LHCN-M2 (cell line): Measurements from ENCODE around the gene SULT2A1. TPM values are rescaled to one million over a fixed set of nuclear protein-coding genes. Genes with fewer than 3 reads are reported as not detected.
"Not testable (repeated sequence)": the region's sequence is repeated elsewhere in the genome, so short reads cannot be mapped to it uniquely, and the experiment has no call there.

Experiments used
- DNase-seq: peaks from one replicate; pipeline ENCODE4 v3.0.0-alpha.2; 2012; ENCODE audit warnings: low read depth
- polyA plus RNA-seq: library from polyadenylated mRNA; unstranded; fragments of >200 nt; gene quantifications from one replicate; pipeline ENCODE4 v1.2.1, GENCODE V29; 2012; ENCODE audit warnings: missing spikeins
- total RNA-seq: library from RNA; depleted of rRNA; stranded (reverse); fragments of >200 nt; gene quantifications from 2 replicates; pipeline ENCODE4 v1.2.3, GENCODE V29; 2014; rRNA removed

Gene SULT2A1, protein sequence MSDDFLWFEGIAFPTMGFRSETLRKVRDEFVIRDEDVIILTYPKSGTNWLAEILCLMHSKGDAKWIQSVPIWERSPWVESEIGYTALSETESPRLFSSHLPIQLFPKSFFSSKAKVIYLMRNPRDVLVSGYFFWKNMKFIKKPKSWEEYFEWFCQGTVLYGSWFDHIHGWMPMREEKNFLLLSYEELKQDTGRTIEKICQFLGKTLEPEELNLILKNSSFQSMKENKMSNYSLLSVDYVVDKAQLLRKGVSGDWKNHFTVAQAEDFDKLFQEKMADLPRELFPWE
- not detected in 2 replicates for total RNA-seq
- not detected for polyA plus RNA-seq

DNA sequence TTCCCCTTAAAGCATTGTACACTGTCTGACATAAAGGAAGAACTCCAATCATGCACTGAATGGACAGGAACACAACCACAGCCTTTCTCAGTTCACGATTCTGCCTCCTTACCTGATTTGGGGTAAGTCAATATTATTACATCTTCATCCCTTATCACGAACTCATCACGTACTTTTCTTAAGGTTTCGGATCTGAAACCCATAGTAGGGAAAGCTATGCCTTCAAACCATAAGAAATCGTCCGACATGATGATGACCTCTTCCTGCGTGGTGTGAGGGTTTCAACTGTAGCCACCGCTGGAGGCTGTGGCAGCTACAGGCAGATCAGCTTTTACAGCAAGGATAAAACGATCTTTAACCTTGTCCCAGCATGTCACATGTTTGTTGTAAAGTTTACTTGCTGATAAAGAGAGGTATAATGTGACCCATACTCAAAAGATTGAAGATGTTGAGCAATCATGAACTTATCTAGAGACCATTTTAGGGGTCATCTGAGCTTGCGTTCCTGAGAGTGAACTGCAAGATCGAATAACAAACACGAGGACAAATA is at the start of gene SULT2A1:
Gene SULT2A1, minus strand, starts transcription at position 306 of the 550 bp plus-strand sequence. Its CDS starts 58 bp downstream, at position 248.
- no peak for DNase-seq

DNA sequence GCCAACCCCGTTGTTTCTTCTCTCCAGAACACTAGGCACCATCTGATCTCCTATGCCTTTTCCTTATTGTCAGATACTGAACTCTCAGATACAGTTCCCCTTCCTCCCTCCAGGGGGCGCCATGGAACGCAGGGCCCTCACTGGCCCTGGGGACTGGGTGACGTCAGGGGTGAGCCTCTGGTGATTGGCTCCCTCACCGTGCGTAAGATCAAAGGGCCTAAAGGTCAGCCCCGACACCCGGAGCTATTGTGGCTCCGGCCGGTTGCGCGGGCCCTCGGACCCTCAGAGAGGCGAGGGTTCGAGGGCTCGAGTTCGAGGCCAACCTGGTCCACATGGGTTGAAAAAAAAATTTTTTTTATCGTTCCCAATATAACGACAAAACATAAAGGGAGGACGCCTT is 42.5 kb upstream of the SULT2A1 start:
- DNase-seq, result not testable (repeated sequence)

DNA sequence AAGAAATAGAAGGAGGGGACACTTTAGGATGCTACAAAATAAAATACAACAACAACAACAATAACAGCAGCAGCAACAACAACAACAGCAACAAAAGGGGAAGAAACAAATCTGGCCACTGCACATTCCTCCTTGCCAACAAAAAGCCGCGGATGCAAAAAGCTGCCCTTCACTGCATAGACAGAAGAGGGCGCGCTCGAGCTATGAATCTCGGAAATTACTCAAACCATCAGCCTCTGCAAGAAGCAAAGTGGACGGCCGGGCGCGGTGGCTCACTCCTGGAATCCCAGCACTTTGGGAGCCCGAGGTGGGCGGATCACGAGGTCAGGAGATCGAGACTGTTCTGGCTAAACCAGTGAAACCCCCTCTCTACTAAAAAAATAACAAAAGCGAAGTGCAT is 34.0 kb upstream of the SULT2A1 start:
- DNase-seq, result not testable (repeated sequence)

- DNase-seq, result not testable (repeated sequence)
These were observed 24.1 kb upstream of the SULT2A1 start for GRCh38 chr19:47910191-47910590.

DNA sequence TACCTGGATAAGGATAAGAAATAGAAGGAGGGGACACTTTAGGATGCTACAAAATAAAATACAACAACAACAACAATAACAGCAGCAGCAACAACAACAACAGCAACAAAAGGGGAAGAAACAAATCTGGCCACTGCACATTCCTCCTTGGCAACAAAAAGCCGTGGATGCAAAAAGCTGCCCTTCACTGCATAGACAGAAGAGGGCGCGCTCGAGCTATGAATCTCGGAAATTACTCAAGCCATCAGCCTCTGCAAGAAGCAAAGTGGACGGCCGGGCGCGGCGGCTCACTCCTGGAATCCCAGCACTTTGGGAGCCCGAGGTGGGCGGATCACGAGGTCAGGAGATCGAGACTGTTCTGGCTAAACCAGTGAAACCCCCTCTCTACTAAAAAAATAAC is 23.2 kb upstream of the SULT2A1 start:
- DNase-seq, result not testable (repeated sequence)

GRCh38 chr19:47901370-47901769 is 15.3 kb upstream of the SULT2A1 start:
- DNase-seq, result no peak

DNA sequence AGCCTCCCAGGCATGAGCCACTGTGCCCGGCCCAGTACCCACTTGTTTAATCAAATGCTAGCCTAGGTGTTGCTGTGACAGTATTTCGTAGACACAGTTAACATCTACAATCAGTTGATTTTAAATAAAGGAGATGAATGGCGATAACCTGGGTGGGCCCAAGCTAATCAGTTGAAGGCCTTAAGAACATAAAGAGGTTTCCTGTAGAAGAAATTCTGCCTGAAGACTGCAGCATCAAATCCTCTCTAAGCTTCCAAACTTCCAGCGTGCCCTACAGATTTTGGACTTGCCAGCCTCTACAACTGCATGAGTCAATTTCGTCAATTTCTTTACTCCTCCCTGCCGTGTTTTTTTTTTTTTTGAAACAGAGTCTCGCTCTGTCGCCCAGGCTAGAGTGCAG is 13.2 kb upstream of the SULT2A1 start:
- no peak for DNase-seq

GRCh38 chr19:47897861-47898260 is 11.7 kb upstream of the SULT2A1 start:
- no peak for DNase-seq

DNA sequence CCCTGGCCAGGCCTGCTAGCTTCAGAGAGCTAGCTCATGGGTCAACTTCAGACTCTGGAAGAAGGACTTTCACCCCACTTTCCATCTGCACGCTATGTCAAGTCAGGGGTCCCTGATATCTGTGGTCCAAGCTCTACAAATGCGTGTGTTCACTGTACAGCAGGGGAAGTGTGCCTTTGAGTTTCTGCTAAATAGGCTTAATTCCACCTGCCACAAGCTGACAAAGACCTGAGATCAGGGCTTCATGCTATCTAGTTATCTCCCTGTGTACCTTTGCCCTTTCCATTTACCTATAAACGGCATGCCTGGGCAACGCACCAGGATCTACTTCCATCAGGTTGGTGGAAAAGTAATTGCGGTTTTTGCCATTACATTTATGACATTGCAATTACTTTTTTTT is 10.7 kb upstream of the SULT2A1 start:
- no peak for DNase-seq

- no peak for DNase-seq
These were observed 9.9 kb upstream of the SULT2A1 start for GRCh38 chr19:47896019-47896418.

GRCh38 chr19:47895165-47895782 is 9.2 kb upstream of the SULT2A1 start:
- DNase-seq, result no peak

DNA sequence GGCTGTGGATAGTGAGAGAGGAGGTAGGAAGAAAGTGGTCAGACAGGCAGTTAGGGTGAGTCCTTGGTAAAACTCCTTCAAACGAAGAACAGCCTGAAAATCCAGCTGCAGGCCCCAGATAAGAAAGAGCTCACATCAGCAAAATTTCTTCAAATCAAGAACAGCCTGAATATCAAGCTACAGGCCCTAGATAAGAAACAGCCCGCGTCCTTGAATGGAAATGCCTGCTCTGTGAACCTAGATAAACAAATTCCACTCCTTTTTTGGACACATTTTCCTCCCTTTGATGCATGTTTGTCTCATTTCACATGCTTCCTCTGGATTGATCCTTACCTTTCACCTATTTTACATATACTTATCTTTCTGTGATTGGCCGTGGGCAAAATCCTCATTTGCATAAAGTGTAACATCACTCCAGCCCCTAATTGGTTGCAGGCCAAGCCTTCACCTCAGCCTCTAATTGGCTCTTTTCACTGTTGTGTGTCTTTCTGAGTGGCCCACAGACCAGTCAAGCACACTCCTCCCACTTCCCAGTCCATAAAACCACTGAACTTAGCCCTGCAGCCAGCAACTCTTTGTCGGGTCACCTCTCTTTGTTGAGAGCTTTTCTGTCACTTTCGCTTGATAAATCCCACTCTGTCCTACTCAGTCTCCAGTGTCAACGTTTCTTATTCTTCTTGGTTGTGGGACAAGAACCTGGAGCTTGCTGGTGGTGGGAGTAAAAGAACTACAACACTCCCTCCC is 6.0 kb upstream of the SULT2A1 start:
- no peak for DNase-seq

GRCh38 chr19:47891622-47891922 is 5.5 kb upstream of the SULT2A1 start:
- DNase-seq, result no peak

DNA sequence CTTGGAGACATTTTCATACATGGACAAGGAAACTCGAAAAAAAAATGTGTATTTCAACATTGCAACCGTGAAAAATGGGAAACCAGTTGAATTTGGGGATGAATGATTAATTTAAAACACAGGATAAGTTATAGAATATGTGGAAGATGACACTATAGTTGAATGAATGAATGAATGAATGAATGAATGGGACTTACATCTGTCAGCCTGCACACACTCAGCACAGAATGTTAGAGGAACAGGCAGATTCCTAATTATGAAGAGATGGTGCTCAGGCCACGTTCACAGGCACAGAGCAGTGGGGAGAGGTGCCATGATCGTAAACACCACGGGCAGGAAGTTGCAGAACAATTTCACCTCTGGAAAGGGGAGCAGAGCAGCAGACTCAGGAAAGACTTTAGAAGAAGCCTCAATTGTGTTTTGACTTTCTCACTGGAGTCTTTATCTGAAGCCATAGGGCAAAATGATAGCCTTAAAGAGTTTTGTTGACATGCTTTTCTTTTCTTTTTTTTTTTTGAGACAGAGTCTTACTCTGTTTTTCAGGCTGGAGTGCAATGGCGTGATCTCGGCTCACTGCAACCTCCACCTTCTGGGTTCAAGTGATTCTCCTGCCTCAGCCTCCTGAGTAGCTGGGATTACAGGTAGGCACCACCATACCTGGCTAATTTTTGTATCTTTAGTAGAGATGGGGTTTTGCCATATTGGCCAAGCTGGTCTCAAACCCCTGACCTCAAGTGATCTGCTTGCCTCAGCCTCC is 4.9 kb upstream of the SULT2A1 start:
- DNase-seq, result no peak

- no peak for DNase-seq
These were observed 1.1 kb downstream of the SULT2A1 start for GRCh38 chr19:47885067-47885463.

DNA sequence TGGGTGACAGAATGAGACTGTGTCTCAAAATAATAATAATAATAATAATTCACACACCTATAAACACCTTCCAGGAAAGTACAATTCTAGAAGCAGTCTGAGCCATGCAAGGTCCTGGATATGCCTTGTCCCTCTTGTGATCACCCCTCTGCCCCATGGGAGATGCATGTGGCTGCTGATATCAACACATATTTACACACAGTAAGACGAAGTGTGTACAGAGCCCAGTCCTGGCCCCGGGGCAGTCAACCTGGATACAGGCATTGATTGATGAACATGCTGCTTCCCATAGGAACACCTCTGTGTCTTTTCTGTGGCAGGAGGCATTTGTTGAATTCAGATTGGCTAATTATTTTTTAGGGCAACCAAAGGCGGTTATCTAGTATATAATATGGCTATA is 3.2 kb downstream of the SULT2A1 start:
- no peak for DNase-seq

DNA sequence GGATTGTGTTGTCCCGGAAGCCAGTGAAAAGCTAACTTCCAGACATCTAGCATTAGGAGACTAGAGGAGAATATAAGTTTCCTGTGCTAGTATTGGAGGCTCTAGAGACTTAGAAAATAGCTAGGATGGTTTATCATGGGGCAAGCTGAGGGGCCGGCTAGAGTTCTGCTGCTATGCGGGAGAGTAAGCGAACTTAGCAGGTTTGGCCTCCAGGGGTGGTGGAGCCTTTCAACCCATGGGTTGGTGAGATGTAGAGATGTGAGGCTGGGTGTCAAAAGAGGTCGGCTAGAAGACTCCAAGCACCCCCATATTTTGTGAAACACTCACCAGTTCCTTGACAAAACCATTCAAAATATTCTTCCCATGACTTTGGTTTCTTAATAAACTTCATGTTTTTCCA is 4.4 kb downstream of the SULT2A1 start:
- no peak for DNase-seq

DNA sequence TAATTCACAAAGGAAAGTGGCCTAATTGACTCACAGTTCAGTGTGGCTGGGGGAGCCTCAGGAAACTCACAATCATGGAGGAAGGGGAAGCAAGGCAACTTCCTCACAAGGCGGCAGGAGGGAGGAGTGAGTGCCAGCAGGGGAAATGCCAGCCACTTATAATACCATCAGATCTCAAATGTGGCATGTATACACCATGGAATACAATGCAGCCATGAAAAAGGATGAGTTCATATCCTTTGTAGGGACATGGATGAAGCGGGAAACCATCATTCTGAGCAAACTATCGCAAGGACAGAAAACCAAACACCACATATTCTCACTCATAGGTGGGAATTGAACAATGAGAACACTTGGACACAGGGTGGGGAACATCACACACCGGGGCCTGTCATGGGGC is 6.7 kb downstream of the SULT2A1 start:
- DNase-seq, result not testable (repeated sequence)

GRCh38 chr19:47878906-47879305 is 7.2 kb downstream of the SULT2A1 start:
- DNase-seq, result no peak

- no peak for DNase-seq
These were observed 20.9 kb downstream of the SULT2A1 start for GRCh38 chr19:47865166-47865565.

DNA sequence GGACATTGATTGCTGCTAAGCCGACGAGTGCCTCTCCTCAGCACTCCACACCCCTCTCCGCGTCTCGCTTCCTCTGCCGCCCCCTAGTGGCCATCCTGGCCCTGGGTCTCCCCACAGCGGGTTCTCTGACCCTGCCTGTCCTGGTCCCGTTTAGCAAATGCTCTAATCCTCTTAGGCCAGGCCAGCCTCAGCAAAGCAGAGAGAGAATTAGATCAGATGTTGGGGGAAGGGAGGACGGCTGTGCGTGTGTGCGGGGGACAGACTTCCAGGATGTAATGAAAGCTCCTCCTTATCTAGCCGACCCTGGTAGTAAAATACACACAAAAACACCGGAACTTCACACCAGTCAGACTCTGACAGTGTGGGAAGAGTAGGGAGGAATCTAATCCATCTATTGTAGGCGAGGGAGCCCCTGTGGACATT is 22.6 kb downstream of the SULT2A1 start:
- DNase-seq, result peak; percentile 62

- DNase-seq, result no peak
These were observed 24.5 kb downstream of the SULT2A1 start for GRCh38 chr19:47861630-47862029.
